Measurements from ENCODE around the gene DCAKD. TPM values are rescaled to one million over a fixed set of nuclear protein-coding genes. Genes with fewer than 3 reads are reported as not detected.

DCAKD gene
- total RNA-seq, 1 experiment from 2014 or later: 31.9 TPM

DNA sequence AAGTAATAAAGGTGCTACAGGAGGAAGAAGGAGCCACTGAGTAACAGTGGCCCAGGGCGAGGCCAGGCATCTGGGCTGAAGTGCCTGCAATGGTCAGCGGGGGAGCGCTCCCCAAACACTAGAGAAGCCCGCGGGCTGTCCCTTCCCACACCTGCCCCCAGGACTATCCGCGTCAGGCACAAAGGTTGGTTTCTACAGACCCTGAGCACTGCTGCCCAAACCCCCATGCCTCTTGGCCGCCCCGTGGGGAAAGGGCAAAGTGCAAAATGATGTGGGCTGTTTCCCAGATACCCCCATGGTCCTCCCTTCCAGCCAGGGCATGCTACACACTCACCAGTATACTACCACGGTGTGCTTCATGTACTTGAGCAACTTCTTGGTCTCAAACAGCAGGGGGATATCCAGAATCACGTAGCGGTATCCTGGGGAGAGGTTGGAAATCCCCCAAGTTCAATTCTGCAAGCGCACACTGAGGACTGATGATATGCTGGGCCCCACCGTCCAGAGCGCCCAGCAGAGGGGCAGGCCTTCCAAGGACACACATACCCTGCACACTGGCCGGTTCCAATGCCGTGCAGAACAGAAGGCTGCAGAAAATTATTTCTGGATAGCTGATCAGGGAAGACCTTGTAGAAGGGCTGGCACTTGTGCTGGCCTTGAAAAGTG, 21.5 kb downstream of the DCAKD start:
- ChIA-PET RAD21 (ENCODE audit: low non-redundant PET in 1 of 2, low total read pairs in 2 of 2, uncharacterized antibody in 2 of 2, unreplicated experiment in 2 of 2) (no interaction called here), CTCF (no interaction called here), POLR2A (no interaction called here)
- Histone ChIP-seq H3K79me2 (ENCODE audit: insufficient read depth, low read length) (no peaks in the 10 kb centered on the region), H3K4me1 (ENCODE audit: control insufficient read depth in 1 of 2, insufficient read depth in 2 of 2, low read length in 2 of 2) (no peaks in the 10 kb centered on the region), H3K9me2 (ENCODE audit: insufficient read depth) (no peaks in the 10 kb centered on the region), H3K27ac (ENCODE audit: low read depth, low read length) (no peak overlapping the region), H3K27me3 (ENCODE audit: insufficient read depth, low read length) (no peaks in the 10 kb centered on the region), H4K20me1 (ENCODE audit: insufficient read depth) (no peaks in the 10 kb centered on the region), H3K9me3 (ENCODE audit: control insufficient read depth in 1 of 2, insufficient read depth in 1 of 2, low read depth in 1 of 2, low read length in 2 of 2) (no peaks in the 10 kb centered on the region), H3K4me3 (replicated peaks in 1 of 2; ENCODE audit: low read depth in 1 of 2, low read length in 2 of 2) (no peak overlapping the region), H3K4me2 (ENCODE audit: low read length) (no peak overlapping the region), H3K9ac (ENCODE audit: low read length) (no peak overlapping the region), H3K36me3 (ENCODE audit: control insufficient read depth in 1 of 2, insufficient read depth in 2 of 2, low read length in 2 of 2) (peaks cover 9 to 12% of the 10 kb centered on the region in 2 experiments), H2AFZ (ENCODE audit: low read depth, low read length, poor library complexity, severe bottlenecking) (no peak overlapping the region)
- TF ChIP-seq FOSL1 (IDR thresholded peaks at IDR 0.05; ENCODE audit: low read depth) (no peak), ZNF274 (IDR thresholded peaks at IDR 0.05; ENCODE audit: low read depth, low read length) (no peak), TCF7L2 (IDR thresholded peaks at IDR 0.05; ENCODE audit: borderline replicate concordance, extremely low read depth, insufficient read depth, insufficient read length) (no peak), CBX3 (IDR thresholded peaks at IDR 0.05; ENCODE audit: low read depth) (no peak), ELF1 (IDR thresholded peaks at IDR 0.05; ENCODE audit: borderline replicate concordance, low read depth) (no peak), YY1 (IDR thresholded peaks at IDR 0.05; ENCODE audit: extremely low read depth, insufficient replicate concordance, low read depth, low read length) (no peak), SIN3A (IDR thresholded peaks at IDR 0.05; ENCODE audit: low read depth) (no peak), ZFX (IDR thresholded peaks at IDR 0.05) (no peak), POLR2A (IDR thresholded peaks at IDR 0.05; ENCODE audit: borderline replicate concordance, extremely low read depth, insufficient read depth, insufficient read length) (no peak), JUND (IDR thresholded peaks at IDR 0.05) (no peak), RAD21 (IDR thresholded peaks at IDR 0.05; ENCODE audit: low read depth) (no peak), SP1 (IDR thresholded peaks at IDR 0.05; ENCODE audit: low read depth) (no peak), EZH2 (IDR thresholded peaks at IDR 0.05) (no peak), EGR1 (IDR thresholded peaks at IDR 0.05; ENCODE audit: low read depth) (no peak), EZH2phosphoT487 (IDR thresholded peaks at IDR 0.05; ENCODE audit: borderline replicate concordance) (no peak), SRF (IDR thresholded peaks at IDR 0.05; ENCODE audit: low read depth) (no peak)
- TF ChIP-seq, protein P1, sequence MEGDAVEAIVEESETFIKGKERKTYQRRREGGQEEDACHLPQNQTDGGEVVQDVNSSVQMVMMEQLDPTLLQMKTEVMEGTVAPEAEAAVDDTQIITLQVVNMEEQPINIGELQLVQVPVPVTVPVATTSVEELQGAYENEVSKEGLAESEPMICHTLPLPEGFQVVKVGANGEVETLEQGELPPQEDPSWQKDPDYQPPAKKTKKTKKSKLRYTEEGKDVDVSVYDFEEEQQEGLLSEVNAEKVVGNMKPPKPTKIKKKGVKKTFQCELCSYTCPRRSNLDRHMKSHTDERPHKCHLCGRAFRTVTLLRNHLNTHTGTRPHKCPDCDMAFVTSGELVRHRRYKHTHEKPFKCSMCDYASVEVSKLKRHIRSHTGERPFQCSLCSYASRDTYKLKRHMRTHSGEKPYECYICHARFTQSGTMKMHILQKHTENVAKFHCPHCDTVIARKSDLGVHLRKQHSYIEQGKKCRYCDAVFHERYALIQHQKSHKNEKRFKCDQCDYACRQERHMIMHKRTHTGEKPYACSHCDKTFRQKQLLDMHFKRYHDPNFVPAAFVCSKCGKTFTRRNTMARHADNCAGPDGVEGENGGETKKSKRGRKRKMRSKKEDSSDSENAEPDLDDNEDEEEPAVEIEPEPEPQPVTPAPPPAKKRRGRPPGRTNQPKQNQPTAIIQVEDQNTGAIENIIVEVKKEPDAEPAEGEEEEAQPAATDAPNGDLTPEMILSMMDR (IDR thresholded peaks at IDR 0.05 in 2 of 3, conservative IDR thresholded peaks at IDR 0.05 in 1 of 3; ENCODE audit: borderline replicate concordance in 1 of 3, insufficient read depth in 1 of 3, low read depth in 2 of 3, low read length in 2 of 3): no peak
- TF ChIP-seq, protein P2, sequence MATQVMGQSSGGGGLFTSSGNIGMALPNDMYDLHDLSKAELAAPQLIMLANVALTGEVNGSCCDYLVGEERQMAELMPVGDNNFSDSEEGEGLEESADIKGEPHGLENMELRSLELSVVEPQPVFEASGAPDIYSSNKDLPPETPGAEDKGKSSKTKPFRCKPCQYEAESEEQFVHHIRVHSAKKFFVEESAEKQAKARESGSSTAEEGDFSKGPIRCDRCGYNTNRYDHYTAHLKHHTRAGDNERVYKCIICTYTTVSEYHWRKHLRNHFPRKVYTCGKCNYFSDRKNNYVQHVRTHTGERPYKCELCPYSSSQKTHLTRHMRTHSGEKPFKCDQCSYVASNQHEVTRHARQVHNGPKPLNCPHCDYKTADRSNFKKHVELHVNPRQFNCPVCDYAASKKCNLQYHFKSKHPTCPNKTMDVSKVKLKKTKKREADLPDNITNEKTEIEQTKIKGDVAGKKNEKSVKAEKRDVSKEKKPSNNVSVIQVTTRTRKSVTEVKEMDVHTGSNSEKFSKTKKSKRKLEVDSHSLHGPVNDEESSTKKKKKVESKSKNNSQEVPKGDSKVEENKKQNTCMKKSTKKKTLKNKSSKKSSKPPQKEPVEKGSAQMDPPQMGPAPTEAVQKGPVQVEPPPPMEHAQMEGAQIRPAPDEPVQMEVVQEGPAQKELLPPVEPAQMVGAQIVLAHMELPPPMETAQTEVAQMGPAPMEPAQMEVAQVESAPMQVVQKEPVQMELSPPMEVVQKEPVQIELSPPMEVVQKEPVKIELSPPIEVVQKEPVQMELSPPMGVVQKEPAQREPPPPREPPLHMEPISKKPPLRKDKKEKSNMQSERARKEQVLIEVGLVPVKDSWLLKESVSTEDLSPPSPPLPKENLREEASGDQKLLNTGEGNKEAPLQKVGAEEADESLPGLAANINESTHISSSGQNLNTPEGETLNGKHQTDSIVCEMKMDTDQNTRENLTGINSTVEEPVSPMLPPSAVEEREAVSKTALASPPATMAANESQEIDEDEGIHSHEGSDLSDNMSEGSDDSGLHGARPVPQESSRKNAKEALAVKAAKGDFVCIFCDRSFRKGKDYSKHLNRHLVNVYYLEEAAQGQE (IDR thresholded peaks at IDR 0.05; ENCODE audit: low read depth): no peak
- TF ChIP-seq, protein P3, sequence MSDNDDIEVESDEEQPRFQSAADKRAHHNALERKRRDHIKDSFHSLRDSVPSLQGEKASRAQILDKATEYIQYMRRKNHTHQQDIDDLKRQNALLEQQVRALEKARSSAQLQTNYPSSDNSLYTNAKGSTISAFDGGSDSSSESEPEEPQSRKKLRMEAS (IDR thresholded peaks at IDR 0.05): no peak
- TF ChIP-seq, protein P4, sequence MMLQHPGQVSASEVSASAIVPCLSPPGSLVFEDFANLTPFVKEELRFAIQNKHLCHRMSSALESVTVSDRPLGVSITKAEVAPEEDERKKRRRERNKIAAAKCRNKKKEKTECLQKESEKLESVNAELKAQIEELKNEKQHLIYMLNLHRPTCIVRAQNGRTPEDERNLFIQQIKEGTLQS (IDR thresholded peaks at IDR 0.05): no peak
- intact Hi-C loops (cut with micrococcal nuclease): no loop called here
- BruUV-seq (replicated peaks): no TSS peak
- DNase-seq (ENCODE audit: low read depth, low spot score) (no peak), ATAC-seq (no peak)
